HepG2 (cell line): ENCODE measurements around the gene GZF1. TPM values are rescaled to one million over a fixed set of nuclear protein-coding genes. Genes with fewer than 3 reads are reported as not detected.
A peak's percentile ranks its signal among the peaks of the same experiment; 100 is the strongest.

Experiments used
- AGO2 ChIP-seq: fragments of 200-400 bp; formaldehyde crosslinking; optimal IDR thresholded peaks from 2 replicates; pipeline ENCODE3; 2017; ENCODE audit warnings: mild to moderate bottlenecking, low read depth, low read length, moderate library complexity
- ARID2 ChIP-seq: sonication (generic); formaldehyde crosslinking; IDR thresholded peaks from 2 replicates; pipeline ENCODE4 v1.8.1; 2022; ENCODE audit warnings: mild to moderate bottlenecking, missing genetic modification reagents, borderline replicate concordance
- ATF7-NPFF ChIP-seq: sonication (generic); formaldehyde crosslinking; IDR thresholded peaks from 2 replicates; pipeline ENCODE4 v1.8.1; 2023; ENCODE audit warnings: mild to moderate bottlenecking, low read depth, missing genetic modification reagents, moderate library complexity
- BRF2 ChIP-seq: sonication (generic); formaldehyde crosslinking; IDR thresholded peaks from 2 replicates; pipeline ENCODE4 v1.8.1; 2022; ENCODE audit warnings: mild to moderate bottlenecking, missing genetic modification reagents
- CBX1 ChIP-seq: IDR thresholded peaks from one replicate; pipeline ENCODE4 v1.6.1; 2016; ENCODE audit warnings: antibody characterized with exemption, low read depth
- ERF ChIP-seq: IDR thresholded peaks from 2 replicates; pipeline ENCODE4 v1.6.1; 2018; ENCODE audit warnings: missing biosample characterization, missing genetic modification reagents
- FOSL1 ChIP-seq: sonication (generic); formaldehyde crosslinking; IDR thresholded peaks from 2 replicates; pipeline ENCODE4 v1.9.0; 2021; ENCODE audit warnings: missing genetic modification reagents, borderline replicate concordance
- GPN1 ChIP-seq: sonication (generic); formaldehyde crosslinking; IDR thresholded peaks from 2 replicates; pipeline ENCODE4 v1.5.1; 2020; ENCODE audit warnings: missing genetic modification reagents, borderline replicate concordance
- HINFP ChIP-seq: sonication (generic); formaldehyde crosslinking; IDR thresholded peaks from 2 replicates; pipeline ENCODE4 v1.4.0; 2020; ENCODE audit warnings: low read depth, mild to moderate bottlenecking, missing genetic modification reagents
- ISL2 ChIP-seq: sonication (generic); formaldehyde crosslinking; IDR thresholded peaks from 2 replicates; pipeline ENCODE4 v1.5.0; 2020; ENCODE audit warnings: missing genetic modification reagents
- KAT7 ChIP-seq: IDR thresholded peaks from 2 replicates; pipeline ENCODE4 v1.6.1; 2018; ENCODE audit warnings: borderline replicate concordance, missing compliant biosample characterization
- PLRG1 ChIP-seq: fragments of 450-650 bp; conservative IDR thresholded peaks from 2 replicates; pipeline ENCODE4 v1.6.1; 2016
- RBM22 ChIP-seq: fragments of 200-400 bp; formaldehyde crosslinking; optimal IDR thresholded peaks from 2 replicates; pipeline ENCODE3; 2017; ENCODE audit warnings: mild to moderate bottlenecking, low read length, moderate library complexity
- SNAPC4 ChIP-seq: sonication (generic); formaldehyde crosslinking; IDR thresholded peaks from 2 replicates; pipeline ENCODE4 v1.4.0; 2020; ENCODE audit warnings: mild to moderate bottlenecking, missing genetic modification reagents
- SP5 ChIP-seq: IDR thresholded peaks from 2 replicates; pipeline ENCODE4 v1.6.1; 2016; ENCODE audit warnings: low read depth, borderline replicate concordance
- SSRP1 ChIP-seq: IDR thresholded peaks from 2 replicates; pipeline ENCODE4 v1.6.1; 2016; ENCODE audit warnings: control low read depth
- ZNF253 ChIP-seq: sonication (generic); formaldehyde crosslinking; IDR thresholded peaks from 2 replicates; pipeline ENCODE4 v1.8.0; 2022; ENCODE audit warnings: mild to moderate bottlenecking, missing genetic modification reagents, borderline replicate concordance
- ZNF510 ChIP-seq: sonication (generic); formaldehyde crosslinking; IDR thresholded peaks from 2 replicates; pipeline ENCODE4 v1.4.0; 2020; ENCODE audit warnings: low read depth, mild to moderate bottlenecking, missing genetic modification reagents
- ZNF543 ChIP-seq: sonication (generic); formaldehyde crosslinking; IDR thresholded peaks from 2 replicates; pipeline ENCODE4 v1.4.0; 2020; ENCODE audit warnings: mild to moderate bottlenecking, missing genetic modification reagents
- ZNF557 ChIP-seq: sonication (generic); formaldehyde crosslinking; IDR thresholded peaks from 2 replicates; pipeline ENCODE4 v1.4.0; 2020; ENCODE audit warnings: missing genetic modification reagents
- ZNF558 ChIP-seq: sonication (generic); formaldehyde crosslinking; IDR thresholded peaks from 2 replicates; pipeline ENCODE4 v1.9.0; 2022; ENCODE audit warnings: mild to moderate bottlenecking, missing genetic modification reagents, borderline replicate concordance
- ZNF589 ChIP-seq: sonication (generic); formaldehyde crosslinking; conservative IDR thresholded peaks from 2 replicates; pipeline ENCODE4 v1.8.0; 2022; ENCODE audit warnings: mild to moderate bottlenecking, moderate library complexity, missing genetic modification reagents
- polyA plus RNA-seq, 8 experiments: library from polyadenylated mRNA; depleted of rRNA in 3 of 8; stranded (reverse) in 7 of 8; unstranded in 1 of 8; fragments of >200 nt; fragmentation: Illumina TruSeq in 4 of 8; extraction: Trizol in 4 of 8; gene quantifications; 2 replicates each; pipeline versions ENCODE4 v1.2.1 to v1.2.3, GENCODE V29; 2011 to 2016; ENCODE audit warnings: low read depth in 4 of 8, missing spikeins in 1 of 8, mixed read lengths in 1 of 8; ENCODE audit not compliant: insufficient read depth in 1 of 8
- total RNA-seq, 5 experiments: library from RNA; depleted of rRNA; stranded (reverse); fragments of >200 nt; fragmentation: Illumina TruSeq; extraction: Trizol; gene quantifications; 2 replicates each; pipeline ENCODE4 v1.2.3, GENCODE V29; 2016; ENCODE audit warnings: low read depth in 1 of 5

The GZF1 gene
- total and polyA plus RNA-seq, 2 of the 13 experiments (the other 11 are each of a cell fraction or from before 2014, with no cell fraction given), result 16.9 to 26.0 TPM

- TF ChIP-seq SNAPC4 (CRISPR knock-in tag) (no peak), ZNF558 (CRISPR knock-in tag) (no peak), ISL2 (CRISPR knock-in tag) (no peak), ZNF543 (CRISPR knock-in tag) (no peak), ZNF557 (CRISPR knock-in tag) (no peak), ZNF589 (CRISPR knock-in tag) (no peak), HINFP (CRISPR knock-in tag) (no peak), GPN1 (CRISPR knock-in tag) (no peak), ARID2 (no peak), PLRG1 (no peak), ATF7-NPFF (CRISPR knock-in tag) (no peak), FOSL1 (CRISPR knock-in tag) (no peak), AGO2 (no peak), KAT7 (CRISPR knock-in tag) (no peak), SSRP1 (CRISPR knock-in tag) (no peak), RBM22 (peak; percentile 63), BRF2 (CRISPR knock-in tag) (no peak), CBX1 (no peak), ZNF510 (CRISPR knock-in tag) (no peak), SP5 (CRISPR knock-in tag) (peak; percentile 9; the same call in 1 of the 2 replicates), ERF (CRISPR knock-in tag) (no peak), ZNF253 (CRISPR knock-in tag) (no peak)
These were observed 50.0 kb downstream of the GZF1 start (continued) for GRCh38 chr20:23412026-23412425.
